ENCODE results near the gene CHMP1B.

The CHMP1B gene

GRCh38 chr18:11902522-11903292, 51.5 kb downstream of the CHMP1B start:
- no peak for TF ChIP-seq CTCF (conservative IDR thresholded peaks at IDR 0.05; ENCODE audit: low read depth)
- DNase-seq (ENCODE audit: low spot score) = no peak
- ChIA-PET CTCF (no interaction called here), POLR2A (ENCODE audit: low non-redundant PET) (interaction anchor here (1.0 kb wide), 1 partner anchor 9 kb away, joined by 5 read pairs; no protein-coding TSS in a partner anchor)
- H3K27ac ChIP-seq = no peak overlapping the region
